HL-60 (cell line): ENCODE results near the gene THOC6.

Experiments used
- DNase-seq, 2 experiments: peaks; one replicate each; pipeline ENCODE4 v3.0.0-alpha.2; 2010 to 2020; ENCODE audit warnings: low read depth in 1 of 2, low spot score in 1 of 2
- H3K27ac ChIP-seq: fragments of 250-450 bp; sonication (Bioruptor Pico); replicated peaks from 2 replicates; pipeline ENCODE4 v1.5.1; 2020; ENCODE audit warnings: mild to moderate bottlenecking, moderate library complexity
- H3K27me3 ChIP-seq: fragments of 250-450 bp; sonication (Bioruptor Pico); 2 replicates; pipeline ENCODE4 v1.5.1; 2021; ENCODE audit warnings: mild to moderate bottlenecking, moderate library complexity; ENCODE audit not compliant: insufficient read depth, poor library complexity, severe bottlenecking
- H3K4me3 ChIP-seq: replicated peaks from 2 replicates; pipeline ENCODE4 v1.5.1; 2011; ENCODE audit warnings: mild to moderate bottlenecking, control low read depth, low read length; ENCODE audit not compliant: insufficient read depth
- CTCF ChIP-seq: IDR thresholded peaks from one replicate; pipeline ENCODE4 v1.5.1; 2011; ENCODE audit warnings: low read length, control low read depth, inconsistent platforms; ENCODE audit not compliant: insufficient read depth
- GABPA ChIP-seq: IDR thresholded peaks from 2 replicates; pipeline ENCODE4 v1.6.1; 2012; ENCODE audit warnings: low read depth
- POLR2AphosphoS5 ChIP-seq: IDR thresholded peaks from 2 replicates; pipeline ENCODE4 v1.6.1; 2012; ENCODE audit warnings: low read depth
- REST ChIP-seq: IDR thresholded peaks from 2 replicates; pipeline ENCODE4 v1.6.1; 2012; ENCODE audit warnings: low read depth; ENCODE audit not compliant: insufficient replicate concordance
- SPI1 ChIP-seq: IDR thresholded peaks from 2 replicates; pipeline ENCODE4 v1.6.1; 2012; ENCODE audit warnings: low read depth, mild to moderate bottlenecking, borderline replicate concordance

The THOC6 gene

DNA sequence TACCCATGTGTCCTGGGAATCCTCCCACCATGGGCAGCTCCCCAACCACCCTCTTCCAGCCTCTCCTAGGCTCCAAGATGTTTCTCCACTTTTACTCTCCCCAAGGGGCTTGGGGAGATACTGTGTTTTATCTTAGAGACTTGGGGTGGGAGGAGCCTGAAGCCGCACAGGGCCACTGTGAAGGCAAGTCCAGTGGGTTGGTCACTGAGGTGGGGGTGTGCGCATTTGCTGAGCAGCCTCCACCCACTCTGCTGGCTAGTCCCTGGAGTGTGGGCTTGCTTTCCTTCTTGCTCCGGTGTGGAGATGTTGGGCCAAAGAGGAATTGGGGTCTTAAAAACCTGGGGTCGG is 15.2 kb upstream of the THOC6 start:
- no peak overlapping the region for H3K4me3 ChIP-seq
- H3K27ac ChIP-seq, result peak overlapping the region; percentile 90
- TF ChIP-seq CTCF (no peak), POLR2AphosphoS5 (no peak), SPI1 (no peak), GABPA (no peak), REST (no peak)
- DNase-seq, result no peak
- H3K27me3 ChIP-seq, result no peaks in the 10 kb centered on the region

DNA sequence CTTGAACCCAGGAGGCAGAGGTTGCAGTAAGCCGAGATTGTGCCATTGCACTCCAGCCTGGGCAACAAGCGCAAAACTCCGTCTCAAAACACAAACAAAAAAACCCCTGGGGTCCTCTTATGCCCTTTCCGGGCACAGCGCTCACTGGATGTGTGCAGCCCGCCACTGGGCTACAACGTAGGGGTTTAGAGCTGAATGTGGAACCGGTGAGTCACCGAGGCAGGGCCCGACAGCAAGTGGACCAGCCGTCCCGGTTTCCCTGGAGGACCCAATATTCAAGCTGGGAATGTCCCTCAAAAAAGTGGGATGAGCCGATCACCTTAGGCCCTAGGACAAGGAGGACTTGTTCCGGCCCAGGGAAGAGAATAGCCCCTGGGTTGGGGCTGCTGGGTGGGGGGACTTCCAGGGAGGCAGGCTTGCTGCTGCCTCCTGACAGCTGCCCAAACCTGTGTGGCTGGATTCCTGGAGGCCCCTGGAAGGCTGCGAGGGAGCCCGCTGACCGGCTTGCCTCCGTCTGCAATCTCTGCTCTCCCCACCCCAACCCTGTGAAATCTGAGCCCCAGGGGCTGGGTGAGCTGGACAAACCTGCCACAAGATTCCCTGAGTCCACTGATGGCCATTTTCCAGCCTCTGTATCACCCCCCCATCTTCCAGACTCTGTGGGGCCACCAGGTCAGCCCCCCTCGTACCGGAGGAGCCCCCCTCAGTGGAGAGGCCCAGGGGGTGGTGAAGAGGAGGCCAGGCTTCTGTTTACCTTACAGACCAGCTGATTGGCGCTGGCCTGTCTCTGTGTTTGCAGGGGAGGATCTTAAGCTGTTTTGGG is 14.1 kb upstream of the THOC6 start:
- no peak overlapping the region; the same call in 1 of the 2 replicates for H3K27ac ChIP-seq
- no peak for DNase-seq
- no peaks in the 10 kb centered on the region for H3K27me3 ChIP-seq
- H3K4me3 ChIP-seq, result no peak overlapping the region
- TF ChIP-seq GABPA, result no peak
- no peak for TF ChIP-seq REST
- no peak for TF ChIP-seq SPI1
- no peak for TF ChIP-seq CTCF
- no peak for TF ChIP-seq POLR2AphosphoS5

DNA sequence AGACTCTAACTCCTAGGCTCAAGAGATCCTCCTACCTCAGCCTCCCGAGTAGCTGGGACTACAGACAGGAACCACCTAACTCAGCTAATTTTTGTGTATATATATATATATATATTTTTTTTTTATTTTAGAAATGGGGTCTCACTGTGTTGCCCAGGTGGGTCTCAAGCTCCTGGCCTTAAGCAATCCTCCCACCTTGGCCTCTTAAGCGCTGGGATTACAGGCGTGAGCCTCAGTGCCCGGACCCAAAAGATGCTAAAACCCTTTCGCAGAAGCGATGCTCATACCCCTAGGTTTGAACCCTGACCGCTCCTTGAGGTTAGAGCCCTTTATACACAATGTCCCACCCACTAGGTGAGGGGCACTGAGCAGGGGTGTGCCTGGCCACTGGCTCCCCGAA is 13.3 kb upstream of the THOC6 start:
- TF ChIP-seq REST (no peak), POLR2AphosphoS5 (no peak), CTCF (no peak), SPI1 (no peak), GABPA (no peak)
- H3K4me3 ChIP-seq, result no peak overlapping the region
- DNase-seq, result no peak
- no peak overlapping the region for H3K27ac ChIP-seq
- H3K27me3 ChIP-seq, result no peaks in the 10 kb centered on the region
